Keratinocyte (primary cell): Measurements from ENCODE around the gene TACR2. TPM values are rescaled to one million over a fixed set of nuclear protein-coding genes. Genes with fewer than 3 reads are reported as not detected.

Experiments used
- DNase-seq: peaks from one replicate; pipeline ENCODE4 v3.0.0-alpha.2; 2011; ENCODE audit warnings: low read depth, missing footprints, low spot score
- FAIRE-seq: peaks from 2 replicates; lab custom pipeline; 2011; peaks lifted over from hg19 to GRCh38; lab: Jason Lieb, UNC
- H2AFZ ChIP-seq: 2 replicates; pipeline ENCODE4 v1.6.0; 2012; ENCODE audit warnings: low read length, control low read depth, inconsistent platforms; ENCODE audit not compliant: control insufficient read depth
- H3K27ac ChIP-seq: 2 replicates; pipeline ENCODE4 v1.5.1; 2011; ENCODE audit warnings: low read length; ENCODE audit not compliant: control insufficient read depth, insufficient read depth
- H3K27me3 ChIP-seq: 3 replicates; pipeline ENCODE4 v1.6.0; 2011; ENCODE audit warnings: low read length; ENCODE audit not compliant: control insufficient read depth, insufficient read depth; ENCODE audit errors: extremely low read depth
- H3K36me3 ChIP-seq, 2 experiments: 2 replicates in 1 of 2; 3 replicates in 1 of 2; pipeline ENCODE4 v1.5.1; 2011; ENCODE audit warnings: low read length in 2 of 2, mild to moderate bottlenecking in 1 of 2; ENCODE audit not compliant: control insufficient read depth in 2 of 2, insufficient read depth in 2 of 2; ENCODE audit errors: extremely low read depth in 1 of 2
- H3K4me1 ChIP-seq: 3 replicates; pipeline ENCODE4 v1.5.1; 2011; ENCODE audit warnings: low read length; ENCODE audit not compliant: control insufficient read depth, insufficient read depth; ENCODE audit errors: extremely low read depth
- H3K4me2 ChIP-seq: 3 replicates; pipeline ENCODE4 v1.6.0; 2011; ENCODE audit warnings: low read depth, low read length; ENCODE audit not compliant: control insufficient read depth, insufficient read depth; ENCODE audit errors: extremely low read depth
- H3K4me3 ChIP-seq, 3 experiments: fragments of 200-600 bp in 1 of 3; sonication (generic) in 1 of 3; 2 replicates in 2 of 3; 3 replicates in 1 of 3; pipeline ENCODE4 v1.5.1; 2011 to 2016; ENCODE audit warnings: low read length in 3 of 3, mild to moderate bottlenecking in 3 of 3, control low read depth in 2 of 3, inconsistent platforms in 1 of 3, low read depth in 1 of 3, mixed read lengths in 1 of 3, mixed run types in 1 of 3, moderate library complexity in 1 of 3; ENCODE audit not compliant: control insufficient read depth in 2 of 3, insufficient read depth in 2 of 3; ENCODE audit errors: extremely low read depth in 1 of 3
- H3K79me2 ChIP-seq: 2 replicates; pipeline ENCODE4 v1.6.0; 2012; ENCODE audit warnings: low read length; ENCODE audit not compliant: control insufficient read depth, insufficient read depth
- H3K9ac ChIP-seq: 3 replicates; pipeline ENCODE4 v1.6.0; 2011; ENCODE audit warnings: low read length; ENCODE audit not compliant: control insufficient read depth, insufficient read depth; ENCODE audit errors: extremely low read depth
- H3K9me1 ChIP-seq: 3 replicates; pipeline ENCODE4 v1.6.0; 2011; ENCODE audit warnings: low read length; ENCODE audit not compliant: control insufficient read depth, insufficient read depth; ENCODE audit errors: extremely low read depth
- H3K9me3 ChIP-seq: 2 replicates; pipeline ENCODE4 v1.5.1; 2012; ENCODE audit warnings: low read depth, low read length; ENCODE audit not compliant: control insufficient read depth
- H4K20me1 ChIP-seq: 3 replicates; pipeline ENCODE4 v1.6.0; 2011; ENCODE audit warnings: low read length; ENCODE audit not compliant: control insufficient read depth, insufficient read depth; ENCODE audit errors: extremely low read depth
- CTCF ChIP-seq, 3 experiments: IDR thresholded peaks in 1 of 3; conservative IDR thresholded peaks in 1 of 3; optimal IDR thresholded peaks in 1 of 3; 2 replicates in 2 of 3; 3 replicates in 1 of 3; pipeline versions ENCODE3 to v1.5.1; 2011; ENCODE audit warnings: low read length in 3 of 3, mild to moderate bottlenecking in 3 of 3, moderate library complexity in 2 of 3, control low read depth in 1 of 3, inconsistent platforms in 1 of 3; ENCODE audit not compliant: insufficient read depth in 2 of 3; ENCODE audit errors: extremely low read depth in 1 of 3
- EZH2 ChIP-seq: IDR thresholded peaks from one replicate; pipeline ENCODE4 v1.6.1; 2012; ENCODE audit warnings: inconsistent platforms, mild to moderate bottlenecking, low read length, moderate library complexity
- dilution Hi-C: fragments of 300-500 bp; cut with MboI; formaldehyde crosslinking; loops from one replicate; pipeline ENCODE4 v1.7.0; 2020; ENCODE audit warnings: low sequenced_read_pairs; ENCODE audit not compliant: extremely low pct_ligation_motif_present
- polyA plus RNA-seq, 5 experiments: library from polyadenylated mRNA; depleted of rRNA in 3 of 5; stranded (reverse) in 3 of 5; stranded (forward) in 1 of 5; unstranded in 1 of 5; fragments of >200 nt; gene quantifications; 1 replicate in 1 of 5; 2 replicates in 3 of 5; 3 replicates in 1 of 5; pipeline versions ENCODE4 v1.2.1 to v1.2.3, GENCODE V29; 2011 to 2012; ENCODE audit warnings: missing spikeins in 2 of 5, low read depth in 1 of 5, low replicate concordance in 1 of 5

The TACR2 gene
- polyA plus RNA-seq, 1 donor (not counting 4 experiments of a cell fraction or from before 2014, with no cell fraction given): 0.07 TPM

- DNase-seq (no peak), FAIRE-seq (no peak)
These were observed 41.8 kb upstream of the TACR2 start for GRCh38 chr10:69458430-69459100.

GRCh38 chr10:69457771-69458237 lies 41.1 kb upstream of the TACR2 start:
- no peak for FAIRE-seq
- H3K4me2 ChIP-seq: no peak overlapping the region
- dilution Hi-C loops: no loop called here
- H3K27ac ChIP-seq: no peak overlapping the region
- H3K9me1 ChIP-seq: no peaks in the 10 kb centered on the region
- no peak overlapping the region for H3K9ac ChIP-seq
- TF ChIP-seq CTCF (optimal IDR thresholded peaks at IDR 0.05 in 1 of 3, IDR thresholded peaks at IDR 0.05 in 1 of 3, conservative IDR thresholded peaks at IDR 0.05 in 1 of 3; ENCODE audit: extremely low read depth in 1 of 3, insufficient read depth in 2 of 3, low read length in 3 of 3): no peak
- no peak for TF ChIP-seq EZH2
- no peak overlapping the region for H3K4me3 ChIP-seq
- peaks cover 22% of the 10 kb centered on the region for H3K4me1 ChIP-seq
- no peaks in the 10 kb centered on the region for H3K79me2 ChIP-seq
- no peaks in the 10 kb centered on the region for H3K27me3 ChIP-seq
- H3K9me3 ChIP-seq: no peaks in the 10 kb centered on the region
- H3K36me3 ChIP-seq: no peaks in the 10 kb centered on the region
- DNase-seq: no peak
- H2AFZ ChIP-seq: no peak overlapping the region
- H4K20me1 ChIP-seq: no peaks in the 10 kb centered on the region

More at GRCh38 chr10:69458430-69459100, 41.8 kb upstream of the TACR2 start:
- no peaks in the 10 kb centered on the region for H3K79me2 ChIP-seq
- H3K4me2 ChIP-seq: peak overlapping the region; percentile 24
- TF ChIP-seq EZH2: no peak
- no peak for TF ChIP-seq CTCF (optimal IDR thresholded peaks at IDR 0.05 in 1 of 3, IDR thresholded peaks at IDR 0.05 in 1 of 3, conservative IDR thresholded peaks at IDR 0.05 in 1 of 3; ENCODE audit: extremely low read depth in 1 of 3, insufficient read depth in 2 of 3, low read length in 3 of 3)
- H3K9me3 ChIP-seq: no peaks in the 10 kb centered on the region
- no peaks in the 10 kb centered on the region for H3K36me3 ChIP-seq
- H3K9me1 ChIP-seq: no peaks in the 10 kb centered on the region
- H3K4me1 ChIP-seq: peaks cover 22% of the 10 kb centered on the region
- H3K27me3 ChIP-seq: no peaks in the 10 kb centered on the region
- H4K20me1 ChIP-seq: no peaks in the 10 kb centered on the region
- H3K4me3 ChIP-seq: no peak overlapping the region
- H3K9ac ChIP-seq: no peak overlapping the region
- dilution Hi-C loops: no loop called here
- no peak overlapping the region for H2AFZ ChIP-seq
- no peak overlapping the region for H3K27ac ChIP-seq
